ENCODE measurements around the gene CENPB. TPM values are rescaled to one million over a fixed set of nuclear protein-coding genes. Genes with fewer than 3 reads are reported as not detected.
A peak's percentile ranks its signal among the peaks of the same experiment; 100 is the strongest.

Gene CENPB
- total and polyA plus RNA-seq, 11 donors: 56.2 to 122 (median 75.3) TPM

GRCh38 chr20:3783511-3784195 is 2.9 kb downstream of the CENPB start:
- H3K4me3 ChIP-seq: no peak overlapping the region
- peaks cover 0 to 5% (median 0%) of the 10 kb centered on the region in 9 donors for H3K27me3 ChIP-seq
- no peak for TF ChIP-seq CTCF (IDR thresholded peaks at IDR 0.05)
- no peak for TF ChIP-seq POLR2A (IDR thresholded peaks at IDR 0.05)
- H3K9me3 ChIP-seq: no peaks in the 10 kb centered on the region
- 64 to 80% (median 67%) methylated on average over 10 of the region's 10 CpGs for WGBS, 4 donors
- DNase-seq (peak in 1 of 5 donors; percentile 46), ATAC-seq (no peak)
- intact Hi-C loops (cut with DNase I): loop anchor here in 5 of 10 donors (5.0 to 10.0 kb wide), 4 partner anchors 71 to 301 kb away; no protein-coding TSS in a partner anchor
- peaks cover 4 to 46% (median 36%) of the 10 kb centered on the region in 12 donors for H3K4me1 ChIP-seq
- H3K27ac ChIP-seq: peak overlapping the region in 2 of 12 donors; percentile 6 to 28
- H3K36me3 ChIP-seq: peaks cover 0 to 18% (median 4%) of the 10 kb centered on the region in 9 donors

DNA sequence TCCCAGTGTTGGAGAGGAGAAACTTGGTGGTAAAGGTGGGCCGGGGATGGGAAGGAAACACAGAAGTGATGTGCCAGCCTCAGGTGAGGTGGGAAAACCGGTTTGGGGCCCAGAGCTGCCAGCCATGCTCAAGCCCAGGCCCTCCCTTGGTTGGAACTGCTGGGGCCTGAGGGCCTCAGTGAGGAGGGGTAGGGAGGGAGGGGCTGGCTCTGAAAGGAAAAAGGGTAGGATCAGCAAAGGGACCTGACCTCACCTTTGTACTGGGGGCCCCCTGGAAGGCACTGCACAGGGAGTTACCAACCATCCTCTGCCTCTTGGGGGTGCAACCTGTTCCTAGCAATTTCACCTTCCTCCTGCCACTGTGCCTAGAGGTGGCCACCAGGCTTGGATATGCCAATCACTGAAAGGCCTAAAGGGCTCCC is 3.5 kb downstream of the CENPB start:
- Histone ChIP-seq H3K36me3 (peaks cover 0 to 18% (median 4%) of the 10 kb centered on the region in 9 donors), H3K27ac (no peak overlapping the region), H3K27me3 (peaks cover 0 to 5% (median 0%) of the 10 kb centered on the region in 9 donors), H3K9me3 (no peaks in the 10 kb centered on the region), H3K4me1 (peaks cover 4 to 52% (median 41%) of the 10 kb centered on the region in 12 donors), H3K4me3 (no peak overlapping the region)
- ATAC-seq (no peak), DNase-seq (peak in 1 of 5 donors; percentile 47)
- 72 to 83% (median 79%) methylated on average over 2 of the region's 2 CpGs for WGBS, 4 donors
- TF ChIP-seq POLR2A (IDR thresholded peaks at IDR 0.05) (no peak), CTCF (IDR thresholded peaks at IDR 0.05) (no peak)
- intact Hi-C loops (cut with DNase I): loop anchor here in 5 of 10 donors (5.0 to 10.0 kb wide), 4 partner anchors 72 to 302 kb away; no protein-coding TSS in a partner anchor

DNA sequence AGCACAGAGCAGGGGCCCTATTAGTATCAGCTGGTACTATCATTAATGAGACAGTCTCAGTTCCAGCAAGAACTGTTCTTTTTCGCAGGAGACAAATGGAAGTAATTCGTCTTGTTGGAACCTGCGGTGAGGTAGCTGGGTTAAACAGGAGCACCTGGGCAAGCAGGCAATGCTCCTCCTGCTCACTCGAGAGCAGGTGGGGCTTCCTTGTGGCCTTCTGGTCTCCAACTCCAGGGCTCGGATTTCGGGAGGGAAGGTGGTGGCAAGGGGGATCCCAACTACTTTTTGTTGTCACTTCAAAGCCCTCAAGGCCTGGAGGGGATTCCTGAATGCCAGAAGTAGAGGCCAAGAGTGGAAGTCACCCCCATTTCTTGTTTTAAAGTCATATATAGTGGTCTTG is 3.9 kb downstream of the CENPB start:
- no peak for DNase-seq
- TF ChIP-seq CTCF (IDR thresholded peaks at IDR 0.05): no peak
- TF ChIP-seq POLR2A (IDR thresholded peaks at IDR 0.05): no peak
- H3K4me3 ChIP-seq: no peak overlapping the region
- H3K27me3 ChIP-seq: peaks cover 0 to 5% (median 0%) of the 10 kb centered on the region in 9 donors
- H3K27ac ChIP-seq: no peak overlapping the region
- 88 to 92% (median 90%) methylated on average over 6 of the region's 6 CpGs for WGBS, 4 donors
- intact Hi-C loops (cut with DNase I): loop anchor here in 5 of 10 donors (5.0 to 10.0 kb wide), 4 partner anchors 72 to 302 kb away; no protein-coding TSS in a partner anchor
- ATAC-seq: no peak
- no peaks in the 10 kb centered on the region for H3K9me3 ChIP-seq
- H3K36me3 ChIP-seq: peaks cover 0 to 18% (median 4%) of the 10 kb centered on the region in 9 donors
- peaks cover 4 to 56% (median 45%) of the 10 kb centered on the region in 12 donors for H3K4me1 ChIP-seq
